Liver (tissue), 9 donors: ENCODE data around the gene INSL4. TPM values are rescaled to one million over a fixed set of nuclear protein-coding genes. Genes with fewer than 3 reads are reported as not detected.

Experiments used
- DNase-seq: peaks from one replicate; pipeline ENCODE4 v3.0.0-alpha.2; 2017; ENCODE audit warnings: low spot score
- H3K27ac ChIP-seq, 2 donors: one replicate each; pipeline ENCODE4 v1.7.0; 2013; ENCODE audit warnings: inconsistent platforms in 2 of 2, low read length in 2 of 2, control low read depth in 1 of 2, low read depth in 1 of 2, mild to moderate bottlenecking in 1 of 2
- H3K27me3 ChIP-seq, 4 donors: one replicate each; pipeline versions ENCODE4 v1.6.1 to v1.7.0; 2013; ENCODE audit warnings: low read length in 3 of 4, inconsistent platforms in 1 of 4, mild to moderate bottlenecking in 1 of 4, moderate library complexity in 1 of 4; ENCODE audit not compliant: control insufficient read depth in 4 of 4, insufficient read depth in 4 of 4
- H3K36me3 ChIP-seq, 4 donors: one replicate each; pipeline versions ENCODE4 v1.6.1 to v1.7.0; 2013; ENCODE audit warnings: low read length in 3 of 4, mild to moderate bottlenecking in 3 of 4, low read depth in 1 of 4, moderate library complexity in 1 of 4; ENCODE audit not compliant: control insufficient read depth in 4 of 4, insufficient read depth in 3 of 4
- H3K4me1 ChIP-seq, 4 donors: one replicate each; pipeline versions ENCODE4 v1.6.1 to v1.7.0; 2013; ENCODE audit warnings: low read length in 3 of 4, mild to moderate bottlenecking in 3 of 4, moderate library complexity in 1 of 4; ENCODE audit not compliant: control insufficient read depth in 4 of 4, insufficient read depth in 4 of 4
- H3K4me3 ChIP-seq, 3 donors: one replicate each; pipeline versions ENCODE4 v1.6.1 to v1.7.0; 2013; ENCODE audit warnings: low read length in 3 of 3, control low read depth in 1 of 3, low read depth in 1 of 3, mild to moderate bottlenecking in 1 of 3
- H3K9ac ChIP-seq, 2 donors: one replicate each; pipeline ENCODE4 v1.7.0; 2013; ENCODE audit warnings: low read length in 2 of 2, mild to moderate bottlenecking in 2 of 2, moderate library complexity in 2 of 2, control low read depth in 1 of 2, low read depth in 1 of 2
- H3K9me3 ChIP-seq, 4 donors: one replicate each; pipeline versions ENCODE4 v1.6.1 to v1.7.0; 2013; ENCODE audit warnings: low read length in 3 of 4; ENCODE audit not compliant: control insufficient read depth in 4 of 4
- EGR1 ChIP-seq, 2 donors: IDR thresholded peaks; 2 replicates each; pipeline ENCODE4 v1.6.1; 2016 to 2018; ENCODE audit warnings: antibody characterized with exemption in 2 of 2, low read depth in 2 of 2
- FOXA1 ChIP-seq: IDR thresholded peaks from 2 replicates; pipeline ENCODE4 v1.6.1; 2016; ENCODE audit warnings: antibody characterized with exemption
- FOXA2 ChIP-seq: IDR thresholded peaks from 2 replicates; pipeline ENCODE4 v1.6.1; 2016; ENCODE audit warnings: antibody characterized with exemption
- GABPA ChIP-seq, 2 donors: IDR thresholded peaks in 1 of 2; conservative IDR thresholded peaks in 1 of 2; 2 replicates each; pipeline ENCODE4 v1.6.1; 2016; ENCODE audit warnings: antibody characterized with exemption in 2 of 2, mild to moderate bottlenecking in 1 of 2, moderate library complexity in 1 of 2
- HNF4A ChIP-seq, 2 donors: conservative IDR thresholded peaks; 2 replicates each; pipeline ENCODE4 v1.6.1; 2016; ENCODE audit warnings: antibody characterized with exemption in 2 of 2, mild to moderate bottlenecking in 2 of 2
- HNF4G ChIP-seq: IDR thresholded peaks from 2 replicates; pipeline ENCODE4 v1.6.1; 2016; ENCODE audit warnings: antibody characterized with exemption
- JUND ChIP-seq, 2 donors: IDR thresholded peaks; 2 replicates each; pipeline ENCODE4 v1.6.1; 2016; ENCODE audit warnings: antibody characterized with exemption in 2 of 2
- NR2F2 ChIP-seq: IDR thresholded peaks from 2 replicates; pipeline ENCODE4 v1.6.1; 2016; ENCODE audit warnings: antibody characterized with exemption
- RAD21 ChIP-seq, 2 donors: IDR thresholded peaks; 2 replicates each; pipeline ENCODE4 v1.6.1; 2016; ENCODE audit warnings: antibody characterized with exemption in 2 of 2, mild to moderate bottlenecking in 2 of 2
- RXRA ChIP-seq, 2 donors: IDR thresholded peaks; 2 replicates each; pipeline ENCODE4 v1.6.1; 2017 to 2018; ENCODE audit warnings: antibody characterized with exemption in 2 of 2, mild to moderate bottlenecking in 1 of 2
- SP1 ChIP-seq: IDR thresholded peaks from 2 replicates; pipeline ENCODE4 v1.6.1; 2018; ENCODE audit warnings: antibody characterized with exemption, mild to moderate bottlenecking
- TAF1 ChIP-seq: conservative IDR thresholded peaks from 2 replicates; pipeline ENCODE4 v1.6.1; 2016; ENCODE audit warnings: antibody characterized with exemption, mild to moderate bottlenecking
- YY1 ChIP-seq: IDR thresholded peaks from 2 replicates; pipeline ENCODE4 v1.6.1; 2016; ENCODE audit warnings: antibody characterized with exemption, mild to moderate bottlenecking
- WGBS: extraction: QIAGEN DNeasy Blood & Tissue Kit; methylation state at CpG from one replicate; pipeline ENCODE4 v1.1.7; 2013; 5-methylcytosine and 5-hydroxymethylcytosine counted together
- polyA plus RNA-seq, 2 donors: library from polyadenylated mRNA; stranded (reverse) in 1 of 2; unstranded in 1 of 2; fragments of 200-250 nt in 1 of 2; fragments of >200 nt in 1 of 2; fragmentation: Nextera tagmentation in 1 of 2; extraction: Ambion mirVana in 1 of 2; gene quantifications; one replicate each; pipeline versions ENCODE4 v1.2.1 to v1.2.3, GENCODE V29; 2013 to 2015
- total RNA-seq, 2 donors: library from RNA; depleted of rRNA; stranded (reverse); fragments of >200 nt; gene quantifications; one replicate each; pipeline ENCODE4 v1.2.3, GENCODE V29; 2014
- TF ChIP-seq, protein P1 (sequence below): IDR thresholded peaks from 2 replicates; pipeline ENCODE4 v1.6.1; 2016; ENCODE audit warnings: antibody characterized with exemption
- TF ChIP-seq, protein P2 (sequence below): IDR thresholded peaks from 2 replicates; pipeline ENCODE4 v1.6.1; 2016; ENCODE audit warnings: antibody characterized with exemption
- TF ChIP-seq, protein P3 (sequence below): IDR thresholded peaks from 2 replicates; pipeline ENCODE4 v1.6.1; 2016; ENCODE audit warnings: antibody characterized with exemption, mild to moderate bottlenecking
- TF ChIP-seq, protein P4 (sequence below): fragments of 150-350 bp; IDR thresholded peaks from 2 replicates; pipeline ENCODE4 v1.5.1; 2017; ENCODE audit warnings: improper control_type of control experiment, low read depth, low read length; ENCODE audit not compliant: missing input control
- TF ChIP-seq, protein P5 (sequence below): IDR thresholded peaks from 2 replicates; pipeline ENCODE4 v1.6.1; 2016; ENCODE audit warnings: antibody characterized with exemption
- donor health status: healthy.
- donor health status: healthy.
- donor health status: healthy.
- donor health status: healthy.
- donor health status: healthy.

INSL4 gene
- total and polyA plus RNA-seq, 4 donors: not detected

DNA sequence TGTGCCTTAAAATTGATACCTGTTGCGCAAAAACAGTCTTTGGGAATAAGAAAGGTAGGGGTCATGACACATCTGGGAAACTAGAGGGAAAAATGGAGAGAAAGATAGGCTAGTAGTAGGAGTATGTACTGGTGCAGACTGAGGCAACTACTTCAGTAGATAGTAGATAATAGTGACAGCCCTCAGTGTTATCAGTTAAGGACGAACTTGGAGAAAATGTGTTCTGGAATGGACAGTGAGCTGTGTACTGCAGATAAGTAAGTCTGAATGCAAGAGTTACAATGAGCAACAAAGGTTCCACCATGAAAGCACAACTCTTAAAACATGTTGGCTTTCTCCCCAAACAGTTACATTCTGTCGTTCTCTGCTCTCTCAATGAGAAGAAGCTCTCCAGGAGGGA is 39.2 kb upstream of the INSL4 start:
- Histone ChIP-seq H3K36me3 (no peaks in the 10 kb centered on the region), H3K4me1 (no peaks in the 10 kb centered on the region), H3K4me3 (no peak overlapping the region), H3K9me3 (no peaks in the 10 kb centered on the region), H3K27me3 (no peaks in the 10 kb centered on the region), H3K27ac (no peak overlapping the region), H3K9ac (no peak overlapping the region)
- 77% methylated on average over 3 of the region's 3 CpGs for WGBS
- no peak for DNase-seq
- TF ChIP-seq FOXA1 (no peak), GABPA (IDR thresholded peaks at IDR 0.05 in 1 of 2, conservative IDR thresholded peaks at IDR 0.05 in 1 of 2) (no peak)

DNA sequence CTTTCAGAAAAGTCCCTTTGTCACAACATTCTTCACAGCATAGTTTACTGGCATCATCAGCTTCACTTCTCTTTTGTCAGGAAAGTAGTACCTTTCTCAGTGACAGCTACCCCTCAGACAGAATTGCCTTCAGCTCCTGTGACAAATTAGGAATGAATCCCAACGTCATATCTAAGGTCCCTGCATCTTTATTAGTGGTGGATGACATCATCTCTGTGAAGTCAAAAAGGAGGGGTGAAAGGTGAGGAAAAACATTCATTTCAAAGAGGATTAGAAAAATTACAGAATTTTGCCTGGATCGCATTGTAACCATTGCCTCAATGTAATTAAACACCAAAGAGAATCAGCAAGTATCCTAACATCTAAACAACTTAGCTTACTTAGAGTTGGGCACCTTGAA is 37.9 kb upstream of the INSL4 start:
- H3K4me3 ChIP-seq: no peak overlapping the region
- H3K27ac ChIP-seq: no peak overlapping the region
- no peak overlapping the region for H3K9ac ChIP-seq
- no peaks in the 10 kb centered on the region for H3K4me1 ChIP-seq
- no peaks in the 10 kb centered on the region for H3K27me3 ChIP-seq
- 53% methylated on average over 2 of the region's 2 CpGs for WGBS
- H3K36me3 ChIP-seq: no peaks in the 10 kb centered on the region
- DNase-seq: no peak
- TF ChIP-seq HNF4A (conservative IDR thresholded peaks at IDR 0.05) (no peak), GABPA (IDR thresholded peaks at IDR 0.05 in 1 of 2, conservative IDR thresholded peaks at IDR 0.05 in 1 of 2) (no peak), NR2F2 (no peak), YY1 (no peak), EGR1 (IDR thresholded peaks at IDR 0.05; ENCODE audit: low read depth in 2 of 2) (no peak), RXRA (IDR thresholded peaks at IDR 0.05) (no peak), HNF4G (no peak), SP1 (no peak), TAF1 (no peak), RAD21 (IDR thresholded peaks at IDR 0.05) (no peak), JUND (IDR thresholded peaks at IDR 0.05) (no peak), FOXA2 (no peak)
- TF ChIP-seq, protein P1, sequence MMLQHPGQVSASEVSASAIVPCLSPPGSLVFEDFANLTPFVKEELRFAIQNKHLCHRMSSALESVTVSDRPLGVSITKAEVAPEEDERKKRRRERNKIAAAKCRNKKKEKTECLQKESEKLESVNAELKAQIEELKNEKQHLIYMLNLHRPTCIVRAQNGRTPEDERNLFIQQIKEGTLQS: no peak
- TF ChIP-seq, protein P2, sequence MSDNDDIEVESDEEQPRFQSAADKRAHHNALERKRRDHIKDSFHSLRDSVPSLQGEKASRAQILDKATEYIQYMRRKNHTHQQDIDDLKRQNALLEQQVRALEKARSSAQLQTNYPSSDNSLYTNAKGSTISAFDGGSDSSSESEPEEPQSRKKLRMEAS: no peak
- TF ChIP-seq, protein P3, sequence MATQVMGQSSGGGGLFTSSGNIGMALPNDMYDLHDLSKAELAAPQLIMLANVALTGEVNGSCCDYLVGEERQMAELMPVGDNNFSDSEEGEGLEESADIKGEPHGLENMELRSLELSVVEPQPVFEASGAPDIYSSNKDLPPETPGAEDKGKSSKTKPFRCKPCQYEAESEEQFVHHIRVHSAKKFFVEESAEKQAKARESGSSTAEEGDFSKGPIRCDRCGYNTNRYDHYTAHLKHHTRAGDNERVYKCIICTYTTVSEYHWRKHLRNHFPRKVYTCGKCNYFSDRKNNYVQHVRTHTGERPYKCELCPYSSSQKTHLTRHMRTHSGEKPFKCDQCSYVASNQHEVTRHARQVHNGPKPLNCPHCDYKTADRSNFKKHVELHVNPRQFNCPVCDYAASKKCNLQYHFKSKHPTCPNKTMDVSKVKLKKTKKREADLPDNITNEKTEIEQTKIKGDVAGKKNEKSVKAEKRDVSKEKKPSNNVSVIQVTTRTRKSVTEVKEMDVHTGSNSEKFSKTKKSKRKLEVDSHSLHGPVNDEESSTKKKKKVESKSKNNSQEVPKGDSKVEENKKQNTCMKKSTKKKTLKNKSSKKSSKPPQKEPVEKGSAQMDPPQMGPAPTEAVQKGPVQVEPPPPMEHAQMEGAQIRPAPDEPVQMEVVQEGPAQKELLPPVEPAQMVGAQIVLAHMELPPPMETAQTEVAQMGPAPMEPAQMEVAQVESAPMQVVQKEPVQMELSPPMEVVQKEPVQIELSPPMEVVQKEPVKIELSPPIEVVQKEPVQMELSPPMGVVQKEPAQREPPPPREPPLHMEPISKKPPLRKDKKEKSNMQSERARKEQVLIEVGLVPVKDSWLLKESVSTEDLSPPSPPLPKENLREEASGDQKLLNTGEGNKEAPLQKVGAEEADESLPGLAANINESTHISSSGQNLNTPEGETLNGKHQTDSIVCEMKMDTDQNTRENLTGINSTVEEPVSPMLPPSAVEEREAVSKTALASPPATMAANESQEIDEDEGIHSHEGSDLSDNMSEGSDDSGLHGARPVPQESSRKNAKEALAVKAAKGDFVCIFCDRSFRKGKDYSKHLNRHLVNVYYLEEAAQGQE: no peak
- TF ChIP-seq, protein P4, sequence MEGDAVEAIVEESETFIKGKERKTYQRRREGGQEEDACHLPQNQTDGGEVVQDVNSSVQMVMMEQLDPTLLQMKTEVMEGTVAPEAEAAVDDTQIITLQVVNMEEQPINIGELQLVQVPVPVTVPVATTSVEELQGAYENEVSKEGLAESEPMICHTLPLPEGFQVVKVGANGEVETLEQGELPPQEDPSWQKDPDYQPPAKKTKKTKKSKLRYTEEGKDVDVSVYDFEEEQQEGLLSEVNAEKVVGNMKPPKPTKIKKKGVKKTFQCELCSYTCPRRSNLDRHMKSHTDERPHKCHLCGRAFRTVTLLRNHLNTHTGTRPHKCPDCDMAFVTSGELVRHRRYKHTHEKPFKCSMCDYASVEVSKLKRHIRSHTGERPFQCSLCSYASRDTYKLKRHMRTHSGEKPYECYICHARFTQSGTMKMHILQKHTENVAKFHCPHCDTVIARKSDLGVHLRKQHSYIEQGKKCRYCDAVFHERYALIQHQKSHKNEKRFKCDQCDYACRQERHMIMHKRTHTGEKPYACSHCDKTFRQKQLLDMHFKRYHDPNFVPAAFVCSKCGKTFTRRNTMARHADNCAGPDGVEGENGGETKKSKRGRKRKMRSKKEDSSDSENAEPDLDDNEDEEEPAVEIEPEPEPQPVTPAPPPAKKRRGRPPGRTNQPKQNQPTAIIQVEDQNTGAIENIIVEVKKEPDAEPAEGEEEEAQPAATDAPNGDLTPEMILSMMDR: no peak
- TF ChIP-seq, protein P5, sequence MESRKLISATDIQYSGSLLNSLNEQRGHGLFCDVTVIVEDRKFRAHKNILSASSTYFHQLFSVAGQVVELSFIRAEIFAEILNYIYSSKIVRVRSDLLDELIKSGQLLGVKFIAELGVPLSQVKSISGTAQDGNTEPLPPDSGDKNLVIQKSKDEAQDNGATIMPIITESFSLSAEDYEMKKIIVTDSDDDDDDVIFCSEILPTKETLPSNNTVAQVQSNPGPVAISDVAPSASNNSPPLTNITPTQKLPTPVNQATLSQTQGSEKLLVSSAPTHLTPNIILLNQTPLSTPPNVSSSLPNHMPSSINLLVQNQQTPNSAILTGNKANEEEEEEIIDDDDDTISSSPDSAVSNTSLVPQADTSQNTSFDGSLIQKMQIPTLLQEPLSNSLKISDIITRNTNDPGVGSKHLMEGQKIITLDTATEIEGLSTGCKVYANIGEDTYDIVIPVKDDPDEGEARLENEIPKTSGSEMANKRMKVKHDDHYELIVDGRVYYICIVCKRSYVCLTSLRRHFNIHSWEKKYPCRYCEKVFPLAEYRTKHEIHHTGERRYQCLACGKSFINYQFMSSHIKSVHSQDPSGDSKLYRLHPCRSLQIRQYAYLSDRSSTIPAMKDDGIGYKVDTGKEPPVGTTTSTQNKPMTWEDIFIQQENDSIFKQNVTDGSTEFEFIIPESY: no peak
- peaks cover 0 to 4% (median 0%) of the 10 kb centered on the region in 4 donors for H3K9me3 ChIP-seq
